ENCODE measurements around the gene GJA4.
"Not testable (repeated sequence)": the region's sequence is repeated elsewhere in the genome, so short reads cannot be mapped to it uniquely, and the experiment has no call there.

The GJA4 gene

GRCh38 chr1:34770891-34771504, 21.8 kb upstream of the GJA4 start:
- no peak for DNase-seq

DNA sequence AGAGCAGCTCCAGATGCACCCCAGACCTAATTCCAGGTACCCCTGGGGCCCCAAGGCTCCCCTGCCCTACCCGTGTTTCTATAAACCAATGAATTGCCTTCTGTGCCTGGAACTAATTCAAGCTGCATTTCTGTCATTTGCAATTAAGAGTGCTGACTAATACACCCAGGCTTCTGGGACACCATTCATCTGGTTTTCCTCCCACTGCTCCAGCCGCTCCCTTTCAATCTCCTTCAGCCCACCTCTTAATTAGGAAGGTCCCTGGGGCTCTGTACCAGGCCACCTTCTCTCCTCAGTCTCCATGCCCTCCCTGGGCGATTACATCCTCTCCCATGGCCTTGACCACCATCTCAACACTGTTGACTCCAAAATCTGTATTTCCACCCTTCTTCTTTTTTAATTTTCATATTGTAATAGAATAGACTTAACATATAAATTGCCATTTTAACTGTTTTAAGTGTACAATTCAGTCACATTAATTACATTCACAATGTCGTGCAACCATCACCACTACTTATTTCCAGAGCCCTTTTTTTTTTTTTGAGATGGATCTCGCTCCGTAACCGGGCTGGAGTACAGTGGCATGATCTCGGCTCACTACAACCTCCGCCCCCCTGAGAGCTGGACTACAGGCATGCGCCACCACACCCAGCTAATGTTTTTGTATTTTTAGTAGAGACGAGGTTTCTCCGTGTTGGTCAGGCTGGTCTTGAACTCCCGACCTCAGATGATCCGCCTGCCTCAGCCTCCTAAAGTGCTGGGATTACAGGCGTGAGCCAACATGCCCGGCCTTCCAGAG, 21.0 kb upstream of the GJA4 start:
- no peak for DNase-seq

GRCh38 chr1:34773114-34773513, 19.7 kb upstream of the GJA4 start:
- not testable (repeated sequence) for DNase-seq

DNA sequence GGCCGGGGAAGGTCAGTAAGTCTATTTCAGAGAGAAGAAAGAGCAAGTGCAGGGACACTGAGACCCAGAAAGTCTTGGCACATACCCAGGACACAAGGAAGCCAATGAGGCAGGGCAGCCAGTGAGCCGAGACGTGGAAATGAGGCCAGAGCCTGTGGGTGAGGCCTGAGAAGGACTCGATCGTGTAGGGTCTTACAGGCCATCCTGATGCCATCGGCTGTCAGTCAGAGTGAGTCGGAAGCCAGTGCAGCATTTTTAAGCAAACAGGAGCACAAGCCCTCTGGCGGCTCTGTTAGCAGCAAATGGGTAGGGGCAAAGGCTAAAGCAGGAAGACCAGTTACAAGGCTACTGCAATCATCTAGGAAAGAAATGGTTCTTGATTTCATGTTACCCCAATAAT, 17.8 kb upstream of the GJA4 start:
- no peak for DNase-seq

DNA sequence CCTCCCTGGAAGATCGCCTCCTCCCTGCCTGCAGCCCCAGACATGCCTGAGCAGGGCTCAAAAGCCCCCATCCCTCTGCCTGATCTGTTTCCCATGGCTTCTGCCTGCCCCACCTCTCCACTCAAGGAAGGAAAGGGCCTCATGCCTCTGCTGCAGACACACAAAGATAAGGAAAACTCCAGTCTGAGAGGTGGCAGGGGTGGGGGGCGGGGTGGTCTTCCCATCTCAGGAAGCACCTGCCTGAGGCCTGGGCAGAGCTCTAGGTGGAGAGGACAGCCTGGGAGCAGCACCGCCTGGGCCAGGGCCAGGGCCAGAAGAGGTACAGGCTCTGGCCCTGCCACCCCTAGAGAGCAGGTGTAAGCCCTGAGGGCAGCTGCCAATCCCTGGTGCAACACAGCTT, 15.9 kb upstream of the GJA4 start:
- DNase-seq, result no peak

GRCh38 chr1:34777519-34778321, 15.1 kb upstream of the GJA4 start:
- no peak for DNase-seq

GRCh38 chr1:34778381-34778780, 14.4 kb upstream of the GJA4 start:
- no peak for DNase-seq

- no peak for DNase-seq
These were observed 13.8 kb upstream of the GJA4 start for GRCh38 chr1:34779005-34779404.

GRCh38 chr1:34779526-34779925, 13.3 kb upstream of the GJA4 start:
- no peak for DNase-seq

- no peak for DNase-seq
These were observed 12.8 kb upstream of the GJA4 start for GRCh38 chr1:34779962-34780361.

DNA sequence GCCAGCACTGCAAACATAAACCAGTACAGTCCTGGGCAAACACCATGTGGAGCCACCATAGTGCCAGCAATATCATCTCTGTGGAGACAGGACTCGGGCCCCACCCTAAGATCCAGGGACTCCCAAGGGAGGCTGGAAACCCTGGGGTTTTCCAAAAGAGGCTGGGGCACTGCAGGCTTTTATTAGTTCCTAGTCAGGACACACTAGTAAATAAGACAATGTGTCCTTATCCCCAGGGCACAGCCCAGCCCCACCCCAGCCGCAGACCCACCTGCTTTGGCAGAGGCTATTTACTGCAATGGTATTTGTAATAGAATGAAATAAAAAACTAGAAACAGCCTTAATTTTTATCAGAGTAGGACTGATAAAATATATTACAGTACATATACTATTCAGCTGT, 12.3 kb upstream of the GJA4 start:
- DNase-seq, result no peak

GRCh38 chr1:34781071-34781843, 11.5 kb upstream of the GJA4 start, which contains the start of gene GJB3:
Gene GJB3 (plus strand): TSS chr1:34781214. CDS start chr1:34784763, 3,549 bp downstream.
- DNase-seq, result no peak

GRCh38 chr1:34781844-34782391, 10.9 kb upstream of the GJA4 start:
- no peak for DNase-seq

- no peak for DNase-seq
These were observed 8.0 kb upstream of the GJA4 start for GRCh38 chr1:34784751-34785221.

GRCh38 chr1:34785231-34785874, 7.4 kb upstream of the GJA4 start:
- no peak for DNase-seq

DNA sequence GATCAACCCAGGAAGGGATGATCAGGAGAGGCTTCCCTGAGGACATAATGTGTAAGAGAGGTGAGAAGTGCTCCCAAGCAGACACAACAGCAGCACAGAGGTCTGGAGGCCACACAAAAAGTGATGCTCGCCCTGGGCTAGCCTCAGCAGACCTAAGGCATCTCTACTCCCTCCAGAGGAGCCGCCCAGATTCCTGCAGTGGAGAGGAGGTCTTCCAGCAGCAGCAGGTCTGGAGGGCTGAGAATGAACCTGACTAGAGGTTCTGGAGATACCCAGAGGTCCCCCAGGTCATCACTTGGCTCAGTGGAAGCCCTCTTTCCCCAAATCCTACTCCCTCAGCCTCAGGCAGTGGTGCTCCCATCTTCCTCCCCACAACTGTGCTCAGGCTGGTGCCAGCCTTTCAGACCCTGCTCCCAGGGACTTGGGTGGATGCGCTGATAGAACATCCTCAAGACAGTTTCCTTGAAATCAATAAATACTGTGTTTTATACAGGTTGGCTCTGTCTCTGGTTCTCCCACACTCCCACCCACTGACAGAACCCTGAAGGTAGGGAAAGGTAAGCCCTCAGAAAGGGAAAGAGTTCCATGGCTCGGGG, 6.8 kb upstream of the GJA4 start:
- no peak for DNase-seq

DNA sequence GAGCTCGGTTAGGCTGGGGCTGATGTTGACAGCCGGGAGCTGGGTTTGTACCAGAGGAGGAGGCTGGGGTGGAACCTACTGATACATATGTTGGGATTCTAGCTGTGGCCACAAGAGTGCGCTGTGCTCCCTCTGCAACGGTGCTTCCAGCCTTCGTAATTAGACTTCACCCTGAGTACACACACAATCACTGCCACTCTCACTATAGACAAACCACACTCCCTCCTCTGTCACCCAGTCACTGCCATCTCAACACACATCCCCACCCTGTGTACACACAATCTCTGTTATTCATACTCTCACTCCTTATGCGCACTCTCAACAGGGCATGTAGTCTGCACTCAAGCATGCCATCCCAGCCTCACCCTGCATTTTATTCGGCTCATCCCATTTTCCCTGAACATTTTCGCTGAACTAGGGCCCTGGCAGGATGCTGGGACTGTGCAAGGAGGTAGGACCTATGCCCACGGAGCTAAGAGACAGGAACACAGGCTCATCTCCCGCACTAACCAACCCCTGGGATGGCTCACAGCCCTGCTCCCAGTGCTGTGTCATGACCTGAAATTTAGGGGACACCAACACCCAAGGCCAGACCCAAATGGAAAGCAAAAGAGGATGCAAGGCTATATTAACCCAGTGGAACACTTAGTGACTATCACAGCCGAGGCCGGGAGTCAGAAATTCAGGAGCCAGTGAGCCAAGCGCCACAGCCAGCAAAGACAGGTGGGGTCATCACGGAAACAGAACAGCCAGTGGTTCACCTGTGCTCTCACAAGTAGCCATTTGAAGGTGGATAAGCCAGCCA, 6.1 kb upstream of the GJA4 start:
- DNase-seq, result peak; percentile 78

DNA sequence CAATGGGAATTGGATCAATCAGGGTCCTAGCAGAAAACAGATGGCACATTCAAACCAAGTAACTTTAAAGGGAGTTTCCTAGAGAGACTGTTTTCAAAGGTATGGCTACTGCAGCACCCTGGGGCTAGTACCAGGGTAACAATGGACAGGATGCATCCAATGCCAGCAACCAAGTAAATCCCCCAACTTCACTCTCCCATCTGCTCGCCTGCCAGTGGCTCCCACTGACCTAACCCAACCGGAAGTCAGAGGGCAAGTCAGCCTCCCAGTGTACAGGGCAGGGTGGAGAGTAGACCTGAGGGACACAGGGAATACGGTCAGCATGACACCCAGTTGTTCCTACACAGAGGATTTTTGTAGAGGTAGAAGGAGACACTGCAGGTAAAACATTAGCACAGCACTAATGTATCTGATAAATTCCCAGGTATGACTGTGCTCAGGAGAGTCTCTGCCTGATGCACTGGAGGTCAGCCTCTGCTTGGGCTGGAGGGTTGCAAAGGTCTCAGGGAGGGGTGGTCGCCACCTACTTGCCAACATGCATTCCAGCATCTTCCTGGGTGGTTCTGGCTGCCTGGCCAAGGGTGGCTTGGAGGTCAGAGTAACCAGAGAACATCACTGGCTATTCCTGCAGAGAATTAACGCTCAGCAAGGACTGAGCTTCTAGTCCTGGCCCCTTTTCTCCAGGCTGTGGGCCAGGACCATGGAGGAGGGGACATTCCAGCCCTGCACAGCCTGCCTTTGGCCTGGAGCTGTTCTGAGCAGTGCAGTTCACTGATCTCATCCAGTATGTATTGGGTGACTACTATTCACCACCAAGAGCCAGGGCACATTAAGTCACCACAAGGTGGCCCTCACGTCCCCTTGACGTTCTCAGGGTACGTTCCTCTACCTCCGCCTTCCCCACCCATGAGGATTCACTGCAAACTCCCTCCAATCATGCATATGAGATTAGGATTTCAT, 5.1 kb upstream of the GJA4 start:
- no peak for DNase-seq

DNA sequence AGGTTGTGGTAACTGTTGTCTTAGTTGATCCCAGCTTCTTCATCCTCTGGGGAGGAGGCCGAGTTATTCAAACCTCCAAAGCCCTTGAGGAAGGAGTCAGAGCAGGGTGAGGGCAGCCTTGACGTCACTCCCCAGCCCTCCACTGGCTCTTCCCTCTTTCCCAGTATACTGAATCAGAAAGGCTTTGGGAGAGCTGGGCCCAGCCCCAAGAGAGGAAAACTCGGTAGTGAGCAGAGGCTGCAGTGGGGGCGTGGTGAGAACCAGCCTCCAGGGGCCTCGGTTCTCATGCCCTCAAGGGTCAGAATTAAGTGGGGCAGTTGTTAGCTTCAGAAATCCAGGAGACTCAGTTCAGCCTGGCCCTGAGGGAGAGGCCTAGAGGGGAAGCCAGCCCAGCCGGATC, 1.8 kb upstream of the GJA4 start:
- no peak for DNase-seq

Measured in midbrain (tissue), 1 donor.